Suppressor macrophage (primary cell): ENCODE measurements around the gene NEGR1.
A peak's percentile ranks its signal among the peaks of the same experiment; 100 is the strongest.

Source experiments
- DNase-seq, 4 experiments: peaks; one replicate each; pipeline ENCODE4 v3.0.0-alpha.2; 2020 to 2022

NEGR1 gene

GRCh38 chr1:71778940-71779339 lies 503.4 kb downstream of the NEGR1 start:
- DNase-seq = no peak

DNA sequence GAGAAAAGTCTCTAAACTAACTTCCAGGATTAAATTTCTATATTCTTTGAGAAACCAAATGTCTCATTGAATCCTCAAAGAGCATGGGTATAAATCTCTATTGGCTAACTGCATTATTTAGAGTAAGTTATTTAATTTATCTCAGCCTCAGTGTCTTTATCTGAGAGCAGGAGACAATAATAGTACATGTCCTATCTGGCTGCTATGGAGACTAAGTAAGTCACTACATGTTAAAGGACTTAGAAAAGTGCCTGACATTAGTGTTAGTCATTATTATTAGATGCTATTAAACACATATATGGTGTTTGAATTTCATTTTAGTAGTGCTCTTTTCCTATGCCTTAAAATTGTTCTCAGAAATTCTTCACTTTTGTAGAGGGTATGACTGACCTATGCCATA lies 505.2 kb downstream of the NEGR1 start:
- DNase-seq = no peak

DNA sequence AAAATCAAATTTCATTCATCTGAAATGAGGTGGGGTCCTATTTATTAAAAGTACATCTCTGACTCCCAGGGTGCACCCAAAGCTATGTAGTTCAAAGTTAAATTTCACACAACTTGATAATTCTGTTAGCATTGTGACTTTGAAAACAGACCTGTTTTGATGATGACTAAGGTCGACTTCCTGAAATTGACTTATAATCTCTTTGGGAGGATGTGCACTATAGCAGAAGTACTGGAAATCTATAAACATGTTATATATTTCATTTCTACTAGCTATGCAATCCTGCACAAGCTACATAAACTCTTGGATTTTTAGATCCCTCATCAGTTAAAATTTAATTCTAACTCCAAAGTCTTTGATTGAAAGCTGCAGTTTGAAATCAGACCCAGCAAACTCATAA lies 507.6 kb downstream of the NEGR1 start:
- DNase-seq = no peak

DNA sequence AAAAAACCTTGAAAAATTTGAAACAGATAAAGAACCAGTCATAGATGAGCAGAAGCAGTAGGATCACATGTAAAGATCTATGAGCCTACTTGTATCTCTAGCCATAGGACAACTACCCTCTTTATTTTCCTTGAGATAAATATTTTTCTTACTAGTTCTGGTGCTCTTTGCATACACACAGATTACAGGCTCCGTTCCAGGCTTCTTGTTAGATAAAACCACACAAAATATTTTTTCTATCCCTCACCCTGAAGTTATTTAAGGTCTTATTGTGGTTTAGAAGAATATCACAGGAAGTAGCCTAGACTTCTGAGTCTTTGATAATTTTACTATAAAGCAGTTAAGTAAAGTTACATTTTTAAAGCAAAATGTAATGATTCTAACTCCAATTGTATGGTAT lies 512.2 kb downstream of the NEGR1 start:
- no peak for DNase-seq

DNA sequence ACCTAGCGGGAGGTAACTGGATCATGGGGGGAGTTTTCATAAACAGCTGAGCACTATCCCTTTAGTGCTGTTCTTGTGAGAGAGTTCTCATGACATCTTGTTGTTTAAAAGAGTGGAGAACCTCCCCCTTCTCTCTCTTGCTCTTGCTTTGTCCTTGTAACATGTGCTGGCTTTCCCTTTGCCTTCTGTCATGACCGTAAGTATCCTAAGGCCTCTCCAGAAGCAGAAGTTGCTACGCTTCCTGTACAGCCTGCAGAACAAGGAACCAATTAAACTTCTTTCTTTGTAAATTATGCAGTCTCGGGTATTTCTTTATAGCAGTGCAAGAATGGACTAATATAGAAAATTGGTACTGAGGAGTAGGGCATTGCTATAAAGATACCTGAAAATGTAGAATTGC lies 515.6 kb downstream of the NEGR1 start:
- peak; percentile 31 to 76 (median 62) for DNase-seq

DNA sequence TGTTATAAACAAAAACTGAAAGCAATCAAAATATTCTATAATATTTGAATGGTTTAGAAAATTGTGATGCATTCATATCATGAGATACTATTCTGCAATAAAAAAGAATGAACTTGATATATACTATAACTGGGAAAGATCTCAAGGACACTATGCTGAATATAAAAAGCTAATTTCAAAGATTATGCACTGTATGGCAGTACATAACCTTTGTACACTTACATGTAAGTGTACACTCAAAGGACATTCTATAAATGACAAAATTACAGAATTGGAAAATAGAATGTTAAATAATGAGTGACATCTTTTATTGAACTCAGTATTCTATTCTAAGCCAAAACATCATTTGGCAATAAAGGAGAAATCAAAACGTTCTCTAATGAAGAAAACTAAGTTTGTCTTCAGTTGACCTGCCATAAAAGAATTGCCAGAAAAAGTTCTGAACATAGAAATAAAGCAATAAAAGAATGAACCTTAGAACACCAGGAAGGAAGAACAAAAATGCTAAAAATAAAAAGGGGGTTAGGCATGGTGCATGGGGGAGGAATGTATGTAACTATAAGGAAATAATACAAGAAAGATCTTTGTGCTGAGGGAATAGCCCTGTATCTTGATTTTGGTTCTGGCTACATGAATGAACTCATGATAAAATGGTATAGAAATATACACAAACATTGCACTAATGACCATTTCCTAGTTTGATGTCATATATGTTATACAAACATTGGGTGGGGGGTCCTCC lies 519.7 kb downstream of the NEGR1 start:
- no peak for DNase-seq

DNA sequence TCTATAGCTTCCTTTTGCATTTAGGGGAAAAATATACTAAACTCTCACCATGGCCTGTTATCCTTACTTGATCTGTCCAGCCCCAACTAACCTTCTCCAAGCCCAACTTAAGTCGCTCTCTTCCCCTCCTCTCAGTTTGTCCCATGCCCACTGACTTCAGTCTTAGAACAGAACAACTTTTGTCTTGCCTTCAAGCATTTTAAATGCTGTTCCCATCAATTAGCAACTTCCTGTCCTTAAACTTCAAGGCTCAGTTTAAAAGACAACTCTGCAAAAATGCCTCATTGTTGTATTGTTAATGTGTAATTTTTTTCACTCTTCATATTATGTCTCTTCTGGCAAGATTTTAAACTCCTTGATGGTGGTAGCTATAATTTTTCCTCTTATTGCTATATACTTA lies 526.9 kb downstream of the NEGR1 start:
- no peak for DNase-seq

- no peak for DNase-seq
Observed at GRCh38 chr1:71753746-71754145, 528.6 kb downstream of the NEGR1 start.

GRCh38 chr1:71745326-71745725 lies 537.0 kb downstream of the NEGR1 start:
- DNase-seq = no peak

- DNase-seq = no peak
Observed at GRCh38 chr1:71743862-71744261, 538.5 kb downstream of the NEGR1 start.

GRCh38 chr1:71738910-71739309 lies 543.4 kb downstream of the NEGR1 start:
- DNase-seq = no peak

DNA sequence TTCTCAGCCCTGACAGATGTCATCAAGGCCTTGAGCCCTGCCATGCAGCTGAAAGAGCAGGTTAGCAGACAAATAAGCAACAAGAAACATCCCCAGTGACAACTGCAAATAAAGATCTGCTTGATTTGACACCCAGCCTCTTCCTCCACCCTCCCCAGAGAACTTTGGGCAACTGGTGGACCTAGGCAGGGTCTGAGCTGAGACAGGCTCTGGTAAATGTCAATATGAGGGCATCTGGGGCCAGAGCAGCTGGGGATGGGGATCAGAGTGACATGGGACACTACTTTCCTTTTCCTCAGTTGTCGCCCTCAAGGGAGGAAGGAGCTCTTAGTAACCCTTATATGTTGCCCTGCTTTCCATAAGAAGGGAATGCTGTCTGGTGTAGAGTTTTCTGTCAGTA lies 544.1 kb downstream of the NEGR1 start:
- no peak for DNase-seq

DNA sequence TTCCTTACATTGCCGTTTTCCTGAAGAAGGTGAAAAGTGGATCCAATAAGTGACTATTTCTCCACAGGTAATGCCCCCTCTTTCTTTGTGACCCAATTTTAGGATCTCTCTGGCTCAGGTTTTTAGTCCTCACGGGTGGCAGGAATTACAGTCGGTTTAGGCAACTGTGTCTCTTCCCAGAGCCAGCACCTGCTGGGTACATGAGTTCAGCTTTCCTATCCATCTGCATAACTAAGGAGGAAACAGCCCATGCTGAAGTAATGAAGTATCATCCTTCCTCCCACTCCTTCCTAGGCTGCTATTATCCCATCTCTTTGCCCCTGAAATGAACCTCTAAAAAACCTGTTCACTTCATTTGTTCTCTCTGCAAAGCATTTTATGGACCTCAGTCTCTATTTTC lies 544.6 kb downstream of the NEGR1 start:
- no peak for DNase-seq

- DNase-seq = no peak
Observed at GRCh38 chr1:71733121-71733520, 549.2 kb downstream of the NEGR1 start.

- DNase-seq = no peak
Observed at GRCh38 chr1:71721532-71721931, 560.8 kb downstream of the NEGR1 start.

GRCh38 chr1:71719330-71719729 lies 563.0 kb downstream of the NEGR1 start:
- DNase-seq = no peak

GRCh38 chr1:71717186-71717585 lies 565.2 kb downstream of the NEGR1 start:
- DNase-seq = no peak

DNA sequence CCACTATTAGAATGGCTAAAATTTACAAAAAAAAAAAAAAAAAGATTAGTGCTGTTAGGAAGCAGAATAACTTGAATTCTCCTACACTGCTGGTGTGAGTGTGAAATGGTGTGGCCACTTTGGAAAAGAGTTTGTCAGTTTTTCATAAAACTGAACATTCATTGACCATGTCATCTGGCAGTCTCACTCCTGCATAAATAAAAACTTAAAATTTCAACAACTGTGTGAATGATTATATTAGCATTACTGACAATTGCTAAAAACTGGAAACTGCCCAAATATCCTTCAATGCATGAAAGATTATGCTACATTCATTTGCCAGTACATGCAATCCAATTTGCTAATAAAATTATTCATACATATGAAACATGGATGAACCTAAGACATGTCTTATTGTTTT lies 570.9 kb downstream of the NEGR1 start:
- DNase-seq = no peak

DNA sequence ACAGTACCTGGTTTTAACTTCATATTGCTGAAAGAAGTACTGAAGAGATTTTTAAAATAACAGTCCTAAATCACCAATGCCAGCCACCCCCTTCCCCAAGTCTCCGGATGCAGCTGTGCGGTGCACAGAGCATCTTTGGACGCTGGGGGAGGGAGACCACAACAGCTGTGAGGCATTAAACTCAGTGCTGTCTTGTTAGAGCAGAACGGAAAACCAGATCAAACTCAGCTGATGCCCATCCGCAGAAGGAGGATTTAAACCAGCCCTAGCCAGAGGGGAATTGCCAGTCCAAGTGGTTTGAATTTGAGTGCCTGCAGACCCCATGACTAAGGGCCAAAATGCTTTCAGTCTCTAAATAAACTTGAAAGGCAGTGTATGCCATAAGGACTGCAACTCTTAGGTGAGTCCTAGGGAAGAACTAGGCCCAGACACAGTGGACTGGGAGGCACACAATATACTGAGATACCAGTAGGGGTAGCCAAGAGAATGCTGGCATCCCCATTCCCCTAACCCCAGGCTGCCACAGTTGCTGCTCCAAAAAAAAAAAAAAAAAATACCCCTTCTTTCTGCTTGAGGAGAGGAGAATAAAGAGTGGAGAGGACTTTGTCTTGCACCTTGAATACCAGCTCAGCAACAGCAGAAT lies 576.2 kb downstream of the NEGR1 start:
- DNase-seq = no peak

- DNase-seq = peak in 1 of 4 experiments; percentile 5
Observed at GRCh38 chr1:71698186-71698585, 584.2 kb downstream of the NEGR1 start.

DNA sequence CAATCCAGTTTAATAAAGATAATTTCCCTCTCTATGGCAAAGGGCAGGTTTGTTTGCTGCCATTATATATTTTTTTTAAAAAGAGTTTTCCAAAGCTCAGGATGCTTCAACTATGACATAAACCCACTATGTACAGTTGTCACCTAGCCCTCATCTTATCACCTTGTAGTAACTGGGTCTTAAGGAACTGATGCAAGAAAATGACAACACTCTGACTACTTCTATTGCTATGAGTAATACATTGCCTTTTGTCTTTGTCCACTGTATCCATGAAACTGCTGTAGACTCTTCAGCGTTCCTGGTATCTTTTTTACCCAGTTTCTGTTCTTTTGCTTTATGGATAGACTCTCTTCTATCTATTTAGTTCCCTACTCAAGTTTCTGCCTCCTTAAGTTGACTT lies 586.5 kb downstream of the NEGR1 start:
- DNase-seq = no peak

DNA sequence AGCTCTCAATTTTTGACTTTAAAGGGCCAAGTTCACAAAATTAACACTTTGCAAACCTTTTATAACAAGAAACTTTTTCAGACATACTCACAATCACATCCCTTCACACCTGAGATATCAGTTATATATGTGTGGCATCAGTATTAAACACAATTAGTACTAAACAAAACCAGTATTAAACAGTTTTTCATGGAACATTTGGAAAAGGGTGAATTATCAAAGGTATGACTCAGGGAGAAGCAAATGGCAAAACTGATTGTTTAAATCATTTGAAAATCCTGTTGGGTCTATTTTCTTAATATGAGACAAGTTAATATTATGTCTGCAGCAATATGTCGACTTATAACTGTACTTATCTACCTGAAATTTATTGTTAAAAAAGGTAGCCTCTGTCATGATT lies 587.3 kb downstream of the NEGR1 start:
- no peak for DNase-seq

DNA sequence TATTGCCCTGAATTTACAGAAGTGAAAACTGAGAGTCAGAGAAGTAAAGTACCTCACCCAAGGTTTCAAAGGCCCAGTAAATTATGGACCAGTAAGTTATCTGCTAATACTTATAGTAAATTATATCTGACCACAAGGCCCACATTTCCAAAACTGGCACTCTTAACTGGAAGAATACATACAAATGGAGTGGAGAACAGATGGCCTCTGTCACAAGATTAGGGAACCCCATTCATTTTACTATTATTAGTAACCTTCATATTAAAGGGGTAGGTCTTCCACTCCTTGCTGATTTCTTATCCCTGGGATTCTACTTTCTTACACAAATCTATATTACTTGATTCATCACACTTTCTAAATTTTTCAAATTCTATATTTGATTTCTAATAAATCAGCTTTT lies 588.8 kb downstream of the NEGR1 start:
- no peak for DNase-seq

GRCh38 chr1:71689635-71690034 lies 592.7 kb downstream of the NEGR1 start:
- no peak for DNase-seq

DNA sequence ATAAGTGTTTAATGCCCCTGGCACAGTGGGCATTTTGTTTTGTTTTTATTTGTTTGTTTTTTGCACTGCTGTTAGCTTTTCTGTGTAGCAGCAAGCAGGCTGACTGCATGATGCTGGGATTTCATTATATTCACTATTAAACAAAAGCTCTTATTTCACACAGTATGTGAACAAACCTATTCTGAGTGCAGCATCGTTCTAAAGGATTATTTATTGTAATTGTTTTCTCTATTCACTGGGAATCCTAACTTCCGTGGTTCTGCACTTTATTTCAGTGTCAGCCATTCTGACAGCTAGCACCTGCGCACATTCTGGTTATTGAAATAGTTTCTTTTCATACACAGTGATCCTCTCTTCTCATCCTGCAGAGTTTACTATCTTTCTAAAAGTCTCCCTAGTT lies 595.0 kb downstream of the NEGR1 start:
- no peak for DNase-seq
